HFFc6 (cell line): ENCODE results near the gene TTC33. TPM values are rescaled to one million over a fixed set of nuclear protein-coding genes. Genes with fewer than 3 reads are reported as not detected.
"Not testable (repeated sequence)": the region's sequence is repeated elsewhere in the genome, so short reads cannot be mapped to it uniquely, and the experiment has no call there.

ENCODE experiments used
- DNase-seq: peaks from one replicate; pipeline ENCODE4 v3.0.0-alpha.2; 2018
- H3K27ac Mint-ChIP-seq: 2 replicates; pipeline ENCODE4 v1.8.0; 2020; ENCODE audit warnings: mild to moderate bottlenecking, mixed read lengths
- H3K27me3 Mint-ChIP-seq: 2 replicates; pipeline ENCODE4 v1.8.0; 2021; ENCODE audit warnings: mild to moderate bottlenecking, moderate library complexity, mixed read lengths; ENCODE audit not compliant: insufficient read depth
- H3K36me3 Mint-ChIP-seq: 2 replicates; pipeline ENCODE4 v1.8.0; 2021; ENCODE audit warnings: low read depth, mixed read lengths
- H3K4me1 Mint-ChIP-seq: 2 replicates; pipeline ENCODE4 v1.8.0; 2020; ENCODE audit warnings: low read depth, mixed read lengths
- H3K4me3 Mint-ChIP-seq: 2 replicates; pipeline ENCODE4 v1.8.0; 2020; ENCODE audit warnings: mild to moderate bottlenecking, moderate library complexity, mixed read lengths
- H3K9me3 Mint-ChIP-seq: 2 replicates; pipeline ENCODE4 v1.8.0; 2020; ENCODE audit warnings: mild to moderate bottlenecking, mixed read lengths
- total RNA-seq, 6 experiments: library from RNA; stranded (reverse); fragmentation: NEBNext Ultra II Directional; extraction: Animal tissue kit (Norgen Biotek cat#: 25700); gene quantifications; 2 replicates in 1 of 6; 3 replicates in 5 of 6; pipeline ENCODE4 v1.2.3, GENCODE V29; 2021
- TF ChIP-seq, protein P1 (sequence below): fragments of 200-600 bp; sonication (generic); IDR thresholded peaks from 2 replicates; pipeline ENCODE4 v1.5.0; 2021; ENCODE audit warnings: antibody characterized with exemption, mild to moderate bottlenecking

TTC33 gene
- total RNA-seq, 6 experiments from 2014 or later: 8.6 to 11.3 (median 9.8) TPM

DNA sequence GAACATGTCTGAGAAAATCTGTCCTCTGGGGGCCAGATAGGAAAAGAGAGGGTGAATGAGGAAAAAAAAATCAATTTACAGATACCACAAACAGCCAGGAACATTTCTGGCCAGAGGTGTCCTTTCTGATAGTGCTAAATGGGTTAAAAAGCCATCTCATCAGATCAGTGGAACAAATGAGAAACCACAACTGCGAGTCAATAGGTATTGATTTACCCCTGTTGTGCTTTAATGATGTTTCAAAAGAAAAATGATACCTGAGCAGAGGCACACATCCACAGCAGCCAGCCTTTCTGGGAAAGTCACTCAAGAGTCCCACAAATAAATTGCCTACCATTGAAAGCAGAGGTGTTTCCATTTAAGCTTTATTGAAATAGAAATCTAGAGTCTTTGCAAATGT, 155.4 kb downstream of the TTC33 start:
- Mint-ChIP-seq H3K27me3 (peaks cover 2% of the 10 kb centered on the region; the same call in 1 of the 2 replicates), H3K9me3 (no peaks in the 10 kb centered on the region), H3K27ac (no peak overlapping the region), H3K36me3 (no peaks in the 10 kb centered on the region), H3K4me1 (peaks cover 40% of the 10 kb centered on the region), H3K4me3 (no peak overlapping the region)
- no peak for DNase-seq
- TF ChIP-seq, protein P1, sequence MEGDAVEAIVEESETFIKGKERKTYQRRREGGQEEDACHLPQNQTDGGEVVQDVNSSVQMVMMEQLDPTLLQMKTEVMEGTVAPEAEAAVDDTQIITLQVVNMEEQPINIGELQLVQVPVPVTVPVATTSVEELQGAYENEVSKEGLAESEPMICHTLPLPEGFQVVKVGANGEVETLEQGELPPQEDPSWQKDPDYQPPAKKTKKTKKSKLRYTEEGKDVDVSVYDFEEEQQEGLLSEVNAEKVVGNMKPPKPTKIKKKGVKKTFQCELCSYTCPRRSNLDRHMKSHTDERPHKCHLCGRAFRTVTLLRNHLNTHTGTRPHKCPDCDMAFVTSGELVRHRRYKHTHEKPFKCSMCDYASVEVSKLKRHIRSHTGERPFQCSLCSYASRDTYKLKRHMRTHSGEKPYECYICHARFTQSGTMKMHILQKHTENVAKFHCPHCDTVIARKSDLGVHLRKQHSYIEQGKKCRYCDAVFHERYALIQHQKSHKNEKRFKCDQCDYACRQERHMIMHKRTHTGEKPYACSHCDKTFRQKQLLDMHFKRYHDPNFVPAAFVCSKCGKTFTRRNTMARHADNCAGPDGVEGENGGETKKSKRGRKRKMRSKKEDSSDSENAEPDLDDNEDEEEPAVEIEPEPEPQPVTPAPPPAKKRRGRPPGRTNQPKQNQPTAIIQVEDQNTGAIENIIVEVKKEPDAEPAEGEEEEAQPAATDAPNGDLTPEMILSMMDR: no peak

DNA sequence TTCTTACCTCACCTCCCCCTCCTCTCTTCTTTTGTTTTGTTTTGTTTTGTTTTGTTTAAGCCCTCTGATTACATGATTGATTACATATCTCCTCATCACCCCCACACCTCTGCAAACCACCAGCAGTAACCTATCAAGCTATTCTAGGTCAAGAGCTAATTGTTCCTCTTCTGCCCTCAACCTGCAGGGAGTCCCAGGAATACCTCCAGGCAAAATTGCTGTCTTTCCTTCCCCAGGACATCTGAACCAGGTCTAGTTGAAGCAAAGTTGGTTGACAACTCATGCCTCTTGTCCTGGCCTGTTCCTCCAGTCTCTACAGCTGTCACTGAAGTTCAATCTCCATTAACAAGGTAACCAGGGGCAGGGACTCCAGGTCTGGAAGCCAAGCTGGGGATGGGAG, 156.1 kb downstream of the TTC33 start:
- Mint-ChIP-seq H3K4me1 (peaks cover 41% of the 10 kb centered on the region), H3K36me3 (no peaks in the 10 kb centered on the region), H3K27me3 (peaks cover 2% of the 10 kb centered on the region; the same call in 1 of the 2 replicates), H3K27ac (no peak overlapping the region), H3K9me3 (no peaks in the 10 kb centered on the region), H3K4me3 (no peak overlapping the region)
- TF ChIP-seq, protein P1: no peak
- DNase-seq: no peak

DNA sequence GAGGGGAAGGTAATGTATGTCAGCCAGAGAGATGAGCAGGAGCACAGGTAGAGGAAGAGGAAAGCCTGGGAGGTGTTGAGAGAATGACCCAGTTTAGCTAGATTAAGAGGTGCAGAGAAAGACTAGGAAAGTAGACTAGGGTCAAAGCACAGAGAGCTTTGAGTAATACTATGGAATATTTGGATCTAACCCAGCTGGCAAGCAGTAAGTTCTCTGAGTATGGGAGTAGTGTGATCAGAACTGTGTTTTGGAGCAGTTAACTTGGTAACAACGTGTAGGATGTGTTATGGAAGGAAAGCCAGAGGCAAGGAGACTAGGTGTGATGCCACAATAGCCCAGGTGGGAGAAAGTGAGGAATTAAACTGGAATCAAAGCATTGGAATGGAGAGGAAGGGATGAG, 160.9 kb downstream of the TTC33 start:
- no peak overlapping the region for H3K4me3 Mint-ChIP-seq
- H3K36me3 Mint-ChIP-seq: no peaks in the 10 kb centered on the region
- H3K27me3 Mint-ChIP-seq: peaks cover 4% of the 10 kb centered on the region; the same call in 1 of the 2 replicates
- DNase-seq: no peak
- peaks cover 17% of the 10 kb centered on the region for H3K4me1 Mint-ChIP-seq
- TF ChIP-seq, protein P1: no peak
- H3K27ac Mint-ChIP-seq: no peak overlapping the region
- no peaks in the 10 kb centered on the region for H3K9me3 Mint-ChIP-seq

DNA sequence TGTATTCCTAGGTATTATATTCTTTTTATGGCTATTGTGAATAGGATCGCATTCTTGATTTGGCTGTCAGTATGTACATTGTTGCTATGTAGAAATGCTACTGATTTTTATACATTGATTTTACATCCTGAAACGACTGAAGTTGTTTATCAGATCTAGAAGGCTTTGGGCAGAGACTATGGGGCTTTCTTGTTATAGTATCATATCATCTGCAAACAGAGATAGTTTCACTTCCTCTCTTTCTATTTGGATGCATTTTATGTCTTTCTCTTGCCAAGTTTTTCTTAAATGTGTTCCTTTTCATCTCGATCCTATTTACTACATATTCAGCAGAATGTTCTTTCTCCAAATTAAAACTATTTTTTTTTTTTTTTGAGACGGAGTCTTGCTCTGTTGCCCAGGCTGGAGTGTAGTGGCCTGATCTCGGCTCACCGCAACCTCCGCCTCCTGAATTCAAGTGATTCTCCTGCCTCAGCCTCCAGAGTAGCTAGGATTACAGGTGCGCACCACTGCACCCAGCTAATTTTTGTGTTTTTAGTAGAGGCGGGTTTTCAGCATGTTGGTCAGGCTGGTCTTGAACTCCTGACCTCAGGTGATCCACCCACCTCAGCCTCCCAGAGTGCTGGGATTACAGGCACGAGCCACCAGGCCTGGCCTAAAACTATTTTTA, 163.9 kb downstream of the TTC33 start:
- not testable (repeated sequence) for H3K27ac Mint-ChIP-seq, H3K9me3 Mint-ChIP-seq, H3K27me3 Mint-ChIP-seq, H3K36me3 Mint-ChIP-seq, H3K4me3 Mint-ChIP-seq, DNase-seq
- H3K4me1 Mint-ChIP-seq: peaks cover 19% of the 10 kb centered on the region

DNA sequence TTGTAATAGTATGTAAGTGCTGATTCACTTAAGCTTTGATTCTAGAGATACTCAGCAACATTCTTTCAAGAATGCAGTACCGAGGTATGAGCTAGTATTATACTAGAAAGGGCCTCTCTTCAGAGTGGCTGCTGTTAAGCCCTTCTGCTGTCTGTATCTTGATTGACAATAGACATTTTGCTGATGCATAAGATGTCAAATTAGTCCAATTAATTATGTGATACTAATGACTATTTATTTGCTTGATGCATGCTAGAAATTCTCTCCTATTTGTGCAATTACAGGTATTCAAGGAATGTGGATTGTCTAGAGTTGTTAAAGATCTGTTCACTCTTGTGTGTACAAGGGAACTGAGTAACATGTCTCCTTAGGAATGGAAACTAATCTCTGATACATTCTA, 168.4 kb downstream of the TTC33 start:
- peak; percentile 39 for DNase-seq
- H3K27ac Mint-ChIP-seq: no peak overlapping the region
- H3K36me3 Mint-ChIP-seq: no peaks in the 10 kb centered on the region
- H3K4me1 Mint-ChIP-seq: peaks cover 11% of the 10 kb centered on the region
- no peak overlapping the region for H3K4me3 Mint-ChIP-seq
- TF ChIP-seq, protein P1: no peak
- H3K9me3 Mint-ChIP-seq: no peaks in the 10 kb centered on the region
- peaks cover 2% of the 10 kb centered on the region; the same call in 1 of the 2 replicates for H3K27me3 Mint-ChIP-seq

DNA sequence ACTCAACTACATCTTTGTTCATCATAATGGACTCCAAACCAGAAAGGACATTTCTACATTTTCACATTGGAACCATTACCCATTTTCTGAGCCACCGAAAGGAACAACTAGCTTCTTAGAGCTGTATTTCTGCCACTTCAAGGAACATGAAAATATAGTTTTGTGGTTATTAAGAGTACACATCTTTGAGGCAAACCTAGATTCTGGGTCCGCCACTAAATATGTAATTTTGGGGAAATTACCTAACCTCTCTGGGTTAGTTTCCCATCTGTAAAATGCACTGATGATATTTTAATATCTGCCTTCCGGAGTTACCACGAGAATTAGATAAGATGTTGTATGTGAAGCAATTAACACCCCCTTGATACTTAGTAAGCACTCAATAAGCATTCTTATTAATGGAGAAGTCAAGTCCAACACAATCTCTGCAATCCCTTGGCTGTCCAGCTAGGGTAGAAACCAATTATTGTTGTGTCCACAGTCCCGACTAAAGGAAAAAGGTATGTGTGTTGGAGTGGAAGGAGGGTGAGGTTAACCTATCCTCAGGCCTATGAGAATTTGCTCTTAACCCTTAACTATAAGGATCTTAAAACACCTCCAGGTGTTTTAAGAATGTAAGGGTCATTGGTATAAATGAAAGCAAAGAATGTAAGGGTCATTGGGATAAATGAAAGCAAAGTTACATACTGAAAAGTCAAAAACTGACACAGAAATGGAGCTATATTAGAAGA, 170.1 kb downstream of the TTC33 start:
- no peak overlapping the region for H3K4me3 Mint-ChIP-seq
- no peaks in the 10 kb centered on the region for H3K36me3 Mint-ChIP-seq
- H3K9me3 Mint-ChIP-seq: no peaks in the 10 kb centered on the region
- TF ChIP-seq, protein P1: no peak
- H3K4me1 Mint-ChIP-seq: peaks cover 12% of the 10 kb centered on the region
- H3K27me3 Mint-ChIP-seq: peaks cover 1% of the 10 kb centered on the region; the same call in 1 of the 2 replicates
- H3K27ac Mint-ChIP-seq: no peak overlapping the region
- DNase-seq: no peak
